Measurements from ENCODE around the gene TRAPPC1. TPM values are rescaled to one million over a fixed set of nuclear protein-coding genes. Genes with fewer than 3 reads are reported as not detected.

The TRAPPC1 gene
- polyA plus RNA-seq, 1 of the 3 experiments (the other 2 are of a cell fraction): 555 TPM

GRCh38 chr17:7912927-7913524 lies 18.7 kb downstream of the TRAPPC1 start:
- no peaks in the 10 kb centered on the region for H3K79me2 ChIP-seq (ENCODE audit: insufficient read depth)
- TF ChIP-seq MXI1 (IDR thresholded peaks at IDR 0.05; ENCODE audit: low read depth, low read length) (no peak), NFIC (IDR thresholded peaks at IDR 0.05; ENCODE audit: borderline replicate concordance) (no peak), RCOR1 (IDR thresholded peaks at IDR 0.05; ENCODE audit: low read length) (no peak), RAD21 (IDR thresholded peaks at IDR 0.05; ENCODE audit: low read length) (peak; percentile 94), RFX5 (IDR thresholded peaks at IDR 0.05; ENCODE audit: low read length) (0 out of 2 replicates have a peak, but pooled peaks have one; percentile 21), SMC3 (IDR thresholded peaks at IDR 0.05; ENCODE audit: low read depth, low read length) (peak; percentile 82), CTCF (IDR thresholded peaks at IDR 0.05) (peak; percentile 85), FOXJ3 (CRISPR knock-in tag; IDR thresholded peaks at IDR 0.05) (no peak)
- DNase-seq: peak; percentile 76
- H3K9ac ChIP-seq: no peak overlapping the region
- ChIA-PET CTCF (interaction anchor here (0.5 to 5.7 kb wide), 32 partner anchors 10 to 664 kb away, joined by 3 to 90 read pairs (median 4); partner anchors contain the start of genes ALOX15B, CHD3, CNTROB and KDM6B), POLR2A (interaction anchor here (0.6 to 1.0 kb wide), 3 partner anchors 49 to 88 kb away, joined by 4 read pairs; no protein-coding TSS in a partner anchor)
- no peaks in the 10 kb centered on the region for H3K9me2 ChIP-seq
- H3K27me3 ChIP-seq (ENCODE audit: insufficient read depth): no peaks in the 10 kb centered on the region
- peaks cover 36% of the 10 kb centered on the region for H3F3A ChIP-seq (replicated peaks; ENCODE audit: insufficient read depth)
- H2AFZ ChIP-seq (ENCODE audit: low read depth): no peak overlapping the region
- no peaks in the 10 kb centered on the region for H3K9me3 ChIP-seq
- H3K4me1 ChIP-seq (ENCODE audit: control insufficient read depth in 1 of 2, insufficient read depth in 2 of 2, low read depth in 1 of 2, low read length in 1 of 2): peaks cover 14 to 18% of the 10 kb centered on the region in 2 experiments; a peak in 2 of 4 replicates
- H4K20me1 ChIP-seq (ENCODE audit: insufficient read depth): no peaks in the 10 kb centered on the region
- H3K4me2 ChIP-seq: no peak overlapping the region
- 28% methylated on average over 3 of the region's 3 CpGs for WGBS (ENCODE audit: low lambda C conversion rate)
- peak overlapping the region in 1 of 2 experiments; percentile 9; a peak in 1 of 4 replicates for H3K27ac ChIP-seq (ENCODE audit: low read depth in 2 of 2, low read length in 1 of 2)
- H3K36me3 ChIP-seq (replicated peaks in 1 of 2; ENCODE audit: control insufficient read depth in 1 of 2, insufficient read depth in 2 of 2, low read length in 1 of 2): peaks cover 15 to 41% of the 10 kb centered on the region in 2 experiments
- no peak overlapping the region; a peak in 1 of 4 replicates for H3K4me3 ChIP-seq (ENCODE audit: low read depth in 2 of 2, low read length in 1 of 2)

GRCh38 chr17:7911116-7911515 lies 20.6 kb downstream of the TRAPPC1 start:
- CTCF ChIA-PET: interaction anchor here (0.9 to 5.7 kb wide), 6 partner anchors 22 to 146 kb away, joined by 3 to 90 read pairs (median 14); partner anchors contain the start of genes ALOX15B and CHD3
- 85% methylated on average over 8 of the region's 9 CpGs for WGBS (ENCODE audit: low lambda C conversion rate)
- TF ChIP-seq ZBTB33 (IDR thresholded peaks at IDR 0.05; ENCODE audit: borderline replicate concordance, low read depth) (no peak), FOXJ3 (CRISPR knock-in tag; IDR thresholded peaks at IDR 0.05) (no peak), MEF2A (IDR thresholded peaks at IDR 0.05; ENCODE audit: borderline replicate concordance, low read depth) (no peak), IRF3 (IDR thresholded peaks at IDR 0.05; ENCODE audit: low read depth, low read length) (no peak), RXRA (IDR thresholded peaks at IDR 0.05; ENCODE audit: borderline replicate concordance, low read depth) (no peak), NFIC (IDR thresholded peaks at IDR 0.05; ENCODE audit: borderline replicate concordance) (no peak), RCOR1 (IDR thresholded peaks at IDR 0.05; ENCODE audit: low read length) (no peak), RFX5 (IDR thresholded peaks at IDR 0.05; ENCODE audit: low read length) (no peak), GABPA (IDR thresholded peaks at IDR 0.05; ENCODE audit: low read depth) (no peak), MAX (IDR thresholded peaks at IDR 0.05; ENCODE audit: low read depth) (no peak), PBX3 (IDR thresholded peaks at IDR 0.05) (no peak), RAD21 (IDR thresholded peaks at IDR 0.05; ENCODE audit: low read length) (no peak), SIN3A (IDR thresholded peaks at IDR 0.05; ENCODE audit: borderline replicate concordance, low read depth, low read length) (no peak), TCF12 (IDR thresholded peaks at IDR 0.05) (no peak), USF2 (IDR thresholded peaks at IDR 0.05; ENCODE audit: borderline replicate concordance, low read depth, low read length) (no peak), FOSL2 (IDR thresholded peaks at IDR 0.05; ENCODE audit: borderline replicate concordance, low read depth) (no peak)

More at GRCh38 chr17:7911116-7911515, 20.6 kb downstream of the TRAPPC1 start:
- POLR2A ChIA-PET: no interaction called here
- no peaks in the 10 kb centered on the region for H4K20me1 ChIP-seq (ENCODE audit: insufficient read depth)
- H3K27ac ChIP-seq (ENCODE audit: low read depth in 2 of 2, low read length in 1 of 2): no peak overlapping the region
- H3K79me2 ChIP-seq (ENCODE audit: insufficient read depth): no peaks in the 10 kb centered on the region
- no peak overlapping the region for H3K9ac ChIP-seq
- H3K9me2 ChIP-seq: no peaks in the 10 kb centered on the region
- H3K27me3 ChIP-seq (ENCODE audit: insufficient read depth): no peaks in the 10 kb centered on the region
- H3K36me3 ChIP-seq (replicated peaks in 1 of 2; ENCODE audit: control insufficient read depth in 1 of 2, insufficient read depth in 2 of 2, low read length in 1 of 2): peaks cover 15 to 60% of the 10 kb centered on the region in 2 experiments
- H3K4me3 ChIP-seq (ENCODE audit: low read depth in 2 of 2, low read length in 1 of 2): no peak overlapping the region
- H3F3A ChIP-seq (replicated peaks; ENCODE audit: insufficient read depth): peaks cover 31% of the 10 kb centered on the region
- peaks cover 6 to 10% of the 10 kb centered on the region in 2 experiments; a peak in 2 of 4 replicates for H3K4me1 ChIP-seq (ENCODE audit: control insufficient read depth in 1 of 2, insufficient read depth in 2 of 2, low read depth in 1 of 2, low read length in 1 of 2)
- DNase-seq: no peak
- H3K4me2 ChIP-seq: no peak overlapping the region
- H3K9me3 ChIP-seq: no peaks in the 10 kb centered on the region
- H2AFZ ChIP-seq (ENCODE audit: low read depth): no peak overlapping the region
